Airway epithelial cell (primary cell): ENCODE results near the gene RPS6KA5. TPM values are rescaled to one million over a fixed set of nuclear protein-coding genes. Genes with fewer than 3 reads are reported as not detected.

Experiments used
- total RNA-seq: library from RNA; depleted of rRNA; stranded (reverse); fragments of >200 nt; gene quantifications from 2 replicates; pipeline ENCODE4 v1.2.3, GENCODE V29; 2015

RPS6KA5 gene
- 3.5 and 4.6 TPM in 2 replicates for total RNA-seq

GRCh38 chr14:91060351-91061055 is at the start of gene RPS6KA5:
Gene RPS6KA5, minus strand, starts transcription at chr14:91060641. Its CDS starts 207 bp downstream, at chr14:91060434.

GRCh38 chr14:90815822-90816662 is 244.4 kb downstream of the RPS6KA5 start, which contains the start of gene TTC7B:
Gene TTC7B, minus strand, starts transcription at chr14:90816430. Its CDS starts 135 bp downstream, at chr14:90816295.

Other genes with a start within 250 kb of the RPS6KA5 start
- 14.7 and 23.7 TPM in 2 replicates for gene TTC7B, start 244.2 kb downstream of the RPS6KA5 start, total RNA-seq
- gene DGLUCY, start 53.4 kb upstream of the RPS6KA5 start, total RNA-seq, result 11.5 and 15.9 TPM in 2 replicates
- 1.3 and 1.9 TPM in 2 replicates for gene GPR68, start 184.1 kb upstream of the RPS6KA5 start, total RNA-seq